HG03378 (cell line): Measurements from ENCODE around the gene PADI2.

Experiments
- ATAC-seq: cut with Tn5 transposase; IDR thresholded peaks from one replicate; pipeline ENCODE4 v1.9.1; 2021; ENCODE audit warnings: mild to moderate bottlenecking, moderate library complexity; ENCODE audit not compliant: unreplicated experiment

Gene PADI2

DNA sequence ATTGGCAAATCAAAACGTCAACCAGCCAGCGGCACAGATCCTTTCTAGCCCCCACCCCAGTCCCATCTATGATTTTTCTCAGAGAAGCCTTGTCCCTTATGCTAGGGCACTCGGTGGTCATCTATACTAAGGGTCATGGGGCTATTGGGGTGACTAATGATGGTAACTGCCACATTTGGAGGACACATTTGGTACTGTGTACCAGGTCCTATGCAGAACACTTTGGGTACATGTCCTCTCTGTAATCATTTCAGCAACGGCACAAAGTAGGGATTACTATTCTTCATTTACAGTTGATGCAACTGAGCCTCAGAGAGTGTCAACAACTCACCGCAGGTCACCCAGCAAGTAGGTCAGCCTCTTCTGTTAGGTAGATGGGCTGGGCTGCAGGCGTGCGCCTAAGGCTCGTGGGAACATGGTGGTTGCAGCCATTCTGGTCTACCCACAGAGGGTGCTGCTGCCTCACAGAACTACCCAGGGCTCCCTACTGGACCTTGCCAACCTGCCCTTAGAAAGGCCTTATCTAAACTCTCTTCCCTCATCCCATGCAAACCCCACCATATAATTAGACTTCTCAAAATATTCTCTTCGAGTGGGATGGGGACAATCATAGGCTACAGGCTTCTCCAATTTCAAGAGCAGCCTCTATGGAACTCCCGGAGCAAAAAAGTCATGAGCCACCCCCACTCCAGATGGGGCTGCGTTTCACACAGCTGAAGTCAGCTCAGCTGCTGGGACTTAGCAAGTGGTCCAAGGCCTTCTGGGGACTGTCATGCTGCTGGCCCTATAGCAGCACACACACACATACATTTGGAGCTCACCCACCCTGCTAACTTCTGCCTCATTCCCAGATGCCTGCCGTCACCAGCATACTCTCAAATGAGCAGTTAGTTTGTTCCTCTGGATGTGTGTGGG lies 59.6 kb downstream of the PADI2 start:
- ATAC-seq: no peak

DNA sequence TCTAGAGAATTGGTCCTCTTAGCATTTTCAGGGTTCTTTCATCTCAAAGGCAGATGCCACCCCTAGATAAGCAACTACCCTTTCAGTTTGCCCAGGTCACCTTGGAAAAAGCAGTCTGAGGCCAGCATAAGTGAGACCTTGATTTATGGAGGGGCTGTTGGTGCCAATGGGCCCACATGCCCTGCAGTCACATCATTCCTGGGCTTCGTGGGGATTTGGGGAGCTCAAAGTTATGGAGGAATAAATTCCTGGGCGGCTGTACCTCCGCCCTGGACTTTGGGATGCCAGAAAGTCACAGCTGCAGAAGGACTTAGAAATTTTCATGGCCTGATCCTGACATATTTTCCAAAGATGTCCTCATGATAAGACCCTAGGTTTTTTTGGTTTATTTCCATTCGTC lies 62.7 kb downstream of the PADI2 start:
- ATAC-seq: no peak

DNA sequence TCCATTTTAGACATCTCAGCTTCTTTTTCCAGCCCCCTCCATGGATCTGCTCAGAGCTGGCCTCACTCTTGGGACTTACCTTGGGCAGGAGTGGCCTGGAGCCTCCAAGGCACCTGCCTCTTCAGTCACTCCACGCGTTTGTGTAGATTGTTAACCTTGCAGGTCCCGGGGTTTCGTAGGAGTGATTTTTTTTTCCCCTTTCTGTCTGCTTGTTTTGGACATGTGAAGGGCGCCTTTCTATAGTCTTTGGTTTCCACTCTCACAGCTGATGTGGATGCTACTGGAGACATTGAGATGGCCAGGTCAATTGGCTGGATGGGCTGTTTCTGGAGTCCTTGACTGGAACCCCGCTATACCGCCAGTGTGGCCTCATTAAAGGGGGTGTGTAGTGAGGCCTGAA lies 63.5 kb downstream of the PADI2 start:
- ATAC-seq: no peak

DNA sequence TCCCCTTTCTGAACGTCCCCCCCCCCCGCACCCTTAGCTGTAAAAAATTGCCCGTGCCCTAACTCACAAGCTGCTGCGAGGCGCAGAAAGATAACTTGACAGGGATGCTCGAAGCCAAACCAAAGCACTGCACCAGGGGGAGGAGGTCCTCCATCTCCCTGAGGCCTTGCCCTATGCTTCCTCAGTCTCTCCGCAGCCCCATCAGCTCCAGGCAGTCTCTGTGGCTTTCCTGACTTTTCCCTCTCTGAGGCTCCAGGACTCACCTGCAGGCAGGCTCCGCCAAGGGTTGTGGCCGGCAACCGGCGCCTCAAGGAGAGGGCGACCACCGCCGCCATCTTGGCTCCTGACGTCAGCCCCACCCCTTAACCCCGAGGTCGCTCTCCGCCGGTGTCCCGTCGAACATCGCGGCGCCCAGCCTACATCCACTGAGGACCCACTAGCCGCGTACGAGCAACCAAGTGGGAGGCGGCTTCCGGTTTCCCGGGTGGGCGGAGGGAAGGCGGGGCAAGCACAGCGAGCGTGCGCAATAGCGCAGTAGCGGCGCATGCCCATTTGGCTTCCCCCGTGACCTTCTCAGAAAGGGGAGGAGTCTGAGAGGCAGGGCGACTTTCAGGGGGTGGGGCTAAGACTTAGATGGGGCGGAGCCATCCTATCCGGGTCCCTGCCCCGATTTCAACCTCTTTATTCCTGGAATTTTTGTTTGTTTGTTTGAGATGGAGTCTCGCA lies 65.4 kb downstream of the PADI2 start, which contains the start of gene SDHB:
SDHB (minus strand) TSS at position 348 of the 726 bp plus-strand sequence; CDS start at position 335, 13 bp downstream.
- peak; percentile 84 for ATAC-seq

DNA sequence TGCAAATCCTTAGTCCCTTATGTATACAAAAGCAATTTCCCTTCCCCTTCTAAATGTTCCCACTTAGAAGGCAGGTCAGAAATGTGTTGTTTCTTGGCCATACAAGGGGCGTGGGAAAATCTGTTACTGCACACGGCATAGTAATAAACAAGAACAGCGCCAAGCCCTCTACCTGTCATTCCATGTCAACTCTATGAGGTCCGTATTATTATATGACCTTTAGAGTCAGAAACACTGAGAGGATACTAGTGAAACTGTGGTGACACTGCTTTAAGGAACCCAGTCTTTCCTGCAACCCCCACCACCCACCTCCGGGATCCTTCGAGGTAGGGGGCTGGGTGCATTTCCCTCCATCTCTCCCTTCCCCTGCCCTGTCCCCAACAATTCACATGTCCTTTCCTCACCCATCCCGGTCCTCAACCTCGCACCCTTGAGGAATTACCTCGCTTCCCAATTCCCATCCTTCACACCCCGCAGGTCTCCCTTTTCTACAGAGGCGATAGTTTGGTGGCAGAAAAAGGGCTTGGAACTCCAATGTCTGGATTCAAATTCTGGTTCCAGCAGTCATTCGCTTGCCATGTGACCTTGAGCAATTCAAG lies 66.1 kb downstream of the PADI2 start:
- no peak for ATAC-seq

DNA sequence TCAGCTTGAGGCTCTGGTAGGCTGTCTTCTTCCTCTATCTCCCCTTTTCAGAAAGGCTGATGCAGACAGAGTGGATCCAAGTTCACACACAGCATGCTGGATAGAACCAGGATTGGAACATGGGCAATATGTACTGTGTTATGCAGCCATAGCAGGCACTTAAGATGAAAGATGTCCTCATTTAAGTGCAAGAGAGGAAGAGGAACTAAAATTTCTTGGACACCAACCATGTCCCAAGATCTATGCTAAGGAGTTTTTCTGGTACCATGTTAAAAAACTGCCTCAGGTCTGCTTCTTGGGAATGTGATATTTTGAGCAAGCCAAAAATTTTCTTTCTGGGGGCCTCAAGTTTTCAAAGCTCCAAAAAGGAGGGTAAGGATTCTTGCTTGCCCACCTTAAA lies 66.6 kb downstream of the PADI2 start:
- no peak for ATAC-seq

DNA sequence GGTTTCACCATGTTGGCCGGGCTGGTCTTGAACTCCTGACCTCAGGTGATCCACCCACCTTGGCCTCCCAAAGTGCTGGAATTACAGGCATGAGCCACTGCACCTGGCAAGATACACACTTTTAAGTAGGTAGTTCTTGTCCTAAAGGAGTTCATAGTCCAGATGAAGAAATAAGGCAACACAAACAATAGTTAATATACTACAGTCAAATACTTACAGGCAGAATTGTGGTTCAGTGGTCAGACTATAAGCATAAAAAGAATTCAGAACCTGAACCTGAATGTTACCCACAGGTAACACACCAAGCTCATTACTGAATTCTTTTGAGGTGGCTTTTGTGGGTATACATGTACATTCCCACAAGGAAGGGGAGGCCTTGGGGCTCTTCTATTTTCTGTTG lies 67.2 kb downstream of the PADI2 start:
- no peak for ATAC-seq

DNA sequence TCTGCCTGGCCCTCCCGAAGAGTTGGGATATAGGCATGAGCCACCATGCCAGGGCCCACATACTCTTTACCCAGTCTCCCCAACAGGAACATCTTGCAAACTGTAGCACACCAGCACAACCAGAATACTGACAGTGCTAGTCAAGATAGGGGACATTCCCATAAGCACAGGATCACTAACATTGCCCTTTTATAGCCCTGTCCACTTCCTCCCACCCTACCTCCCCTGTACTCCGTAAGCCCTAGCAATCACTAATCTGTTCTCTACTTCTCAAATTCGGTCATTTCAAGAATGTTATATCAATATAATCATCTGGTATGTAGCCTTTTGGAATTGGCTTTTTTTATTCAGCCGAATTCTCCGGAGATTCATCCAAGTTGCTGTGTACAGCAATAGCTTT lies 71.3 kb downstream of the PADI2 start:
- ATAC-seq: no peak

DNA sequence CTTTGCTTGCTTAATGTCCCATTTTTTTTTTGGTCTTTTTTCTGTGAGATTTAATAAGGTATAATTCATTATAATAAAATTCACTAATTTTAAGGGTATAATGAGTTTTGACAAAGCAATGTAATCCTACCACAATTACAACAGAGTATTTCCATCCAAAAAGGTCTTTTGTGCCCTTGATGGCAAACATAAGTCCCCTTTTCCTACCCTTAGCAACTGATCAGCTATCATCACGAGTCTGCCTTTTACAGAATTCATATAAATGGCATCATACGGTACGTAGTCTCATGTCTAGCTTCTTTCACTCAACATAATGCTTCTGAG lies 73.0 kb downstream of the PADI2 start:
- ATAC-seq: no peak

DNA sequence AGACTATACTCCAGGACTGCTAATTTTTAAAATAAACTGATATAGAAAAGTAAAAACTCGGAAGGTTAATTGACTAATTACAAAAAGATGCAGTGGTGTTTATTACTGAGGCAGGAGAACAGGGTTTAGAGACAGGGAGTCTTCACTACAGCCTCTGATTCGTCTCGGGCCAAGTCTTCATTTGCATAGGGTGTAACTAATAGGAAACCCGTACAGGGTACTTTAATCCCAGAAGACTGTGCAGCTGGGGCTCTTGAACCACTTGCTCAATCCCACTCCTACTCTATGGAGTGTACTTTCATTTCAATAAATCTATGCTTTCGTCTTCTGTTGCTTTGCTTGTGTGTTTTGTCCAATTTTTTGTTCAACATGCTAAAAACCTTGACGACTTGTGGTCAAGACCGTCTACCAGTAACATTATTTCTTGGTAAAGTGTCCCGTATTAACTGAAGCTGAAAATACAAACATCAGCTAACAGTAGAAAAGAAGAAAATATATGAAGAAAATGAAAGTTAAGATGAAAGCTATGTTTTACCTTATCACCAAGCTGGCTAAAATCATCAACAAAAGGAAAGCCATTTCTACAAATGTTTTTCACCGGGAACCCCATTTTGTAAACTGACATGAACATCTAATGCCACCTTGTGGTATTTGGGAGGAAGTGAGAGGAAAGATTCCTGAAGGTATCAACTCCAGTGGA lies 73.5 kb downstream of the PADI2 start:
- ATAC-seq: no peak

DNA sequence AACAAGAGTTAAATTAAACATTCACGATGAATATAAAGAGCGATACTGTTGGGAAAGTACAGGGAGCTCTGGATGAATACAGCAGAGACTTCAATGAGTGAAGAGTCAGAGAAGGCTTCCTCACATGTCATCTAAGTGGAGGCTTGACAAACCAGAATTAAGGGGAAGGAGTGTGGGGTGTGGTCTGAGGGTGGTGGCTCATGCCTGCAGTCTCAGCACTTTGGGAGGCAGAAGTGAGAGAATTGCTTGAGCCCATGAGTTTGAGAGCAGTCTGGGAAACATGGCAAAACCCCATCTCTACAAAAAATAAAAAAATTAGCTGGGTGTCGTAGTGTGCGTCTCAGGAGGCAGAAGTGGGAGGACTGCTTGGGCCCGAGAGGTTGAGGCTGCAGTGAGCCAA lies 74.1 kb downstream of the PADI2 start:
- ATAC-seq: no peak

DNA sequence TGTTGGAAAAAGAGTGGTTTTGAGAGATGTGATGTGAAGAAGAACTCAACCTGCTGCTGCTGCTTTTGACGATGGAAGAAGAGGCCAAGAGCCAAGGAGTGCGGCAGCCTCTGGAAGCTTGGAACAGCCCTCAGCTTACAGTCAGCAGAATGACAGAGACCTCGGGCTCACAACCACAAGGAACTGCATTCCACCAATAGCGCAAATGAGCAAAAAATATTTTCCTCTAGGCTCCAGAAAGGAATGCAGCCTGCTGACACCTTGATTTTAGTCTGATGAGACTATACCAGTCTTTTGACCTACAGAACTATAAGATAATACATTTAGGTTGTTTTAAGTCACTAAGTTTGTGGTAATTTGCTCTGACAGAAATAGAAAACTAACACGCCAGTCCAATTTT lies 75.6 kb downstream of the PADI2 start:
- ATAC-seq: no peak

DNA sequence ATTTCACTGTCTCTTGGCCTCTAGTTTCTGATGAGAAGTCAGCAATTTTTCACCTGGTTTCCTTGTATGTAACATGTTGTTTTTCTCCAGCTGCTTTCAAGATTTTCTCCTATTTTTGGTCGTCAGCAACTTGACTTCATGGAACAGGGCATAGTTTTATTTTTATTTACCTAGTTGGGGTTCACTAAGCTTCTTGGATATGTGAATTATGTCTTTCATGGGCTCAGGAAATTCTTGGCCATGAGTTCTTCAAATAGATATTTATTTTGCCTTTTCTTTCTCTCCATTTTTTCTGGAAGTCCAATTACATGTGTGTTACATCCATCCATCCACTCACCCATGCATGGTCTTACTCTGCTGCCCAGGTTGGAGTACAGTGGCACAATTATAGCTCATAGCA lies 79.1 kb downstream of the PADI2 start:
- ATAC-seq: no peak

DNA sequence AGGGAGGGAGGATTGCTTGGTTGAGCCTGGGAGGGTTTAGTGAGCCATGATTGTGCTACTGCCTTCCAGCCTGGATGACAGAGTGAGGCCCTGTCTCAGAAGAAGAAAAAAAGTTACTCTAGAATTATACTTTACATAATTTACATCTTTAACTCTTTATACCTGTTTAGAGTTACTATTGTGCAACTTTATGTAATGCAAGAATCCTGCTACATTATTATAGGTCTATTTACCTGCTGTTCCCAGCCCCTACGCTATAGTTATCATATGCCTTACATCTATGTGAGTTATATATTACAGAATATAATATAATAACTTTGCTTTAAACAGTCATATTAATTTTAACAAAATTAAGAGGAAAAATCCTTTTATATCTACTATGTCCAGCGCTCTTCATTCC lies 79.7 kb downstream of the PADI2 start:
- no peak for ATAC-seq

DNA sequence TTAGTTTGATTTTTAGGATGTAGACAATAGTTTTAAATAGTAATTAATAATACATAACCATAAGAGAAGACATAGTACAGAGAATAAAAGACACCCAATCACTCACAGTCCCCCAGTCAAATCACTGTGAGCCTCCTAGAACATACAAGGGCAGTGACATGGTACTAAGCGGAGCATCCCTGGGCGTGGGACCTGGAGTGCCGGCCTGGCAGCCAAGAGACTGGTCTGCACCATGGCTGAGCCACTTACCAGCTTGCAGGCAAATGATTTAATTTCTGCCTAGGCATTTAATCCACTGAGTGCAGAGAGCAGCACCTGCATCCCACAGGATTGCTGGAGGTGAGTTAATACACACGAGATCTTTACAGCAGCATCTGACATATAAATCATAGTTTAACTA lies 85.8 kb downstream of the PADI2 start:
- ATAC-seq: no peak

DNA sequence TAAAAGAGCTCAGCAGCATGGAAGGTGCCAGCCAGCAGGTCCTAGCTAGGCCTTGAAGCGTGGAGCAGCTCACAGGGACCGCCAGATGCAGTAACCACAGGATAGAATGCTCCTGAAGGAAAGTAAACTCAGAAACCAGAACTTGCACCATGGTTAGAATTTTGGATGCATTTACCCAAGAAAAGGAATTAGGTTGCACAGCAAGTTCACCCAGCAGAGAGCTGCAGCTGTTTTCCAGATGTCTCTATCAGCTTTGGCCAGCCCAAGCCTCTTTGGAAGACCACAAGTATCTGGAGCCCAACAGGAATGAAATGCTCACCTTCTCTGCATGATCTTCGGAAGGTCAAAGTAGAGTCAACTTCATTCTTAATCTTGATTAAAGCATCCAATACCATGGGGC lies 86.5 kb downstream of the PADI2 start:
- no peak for ATAC-seq

DNA sequence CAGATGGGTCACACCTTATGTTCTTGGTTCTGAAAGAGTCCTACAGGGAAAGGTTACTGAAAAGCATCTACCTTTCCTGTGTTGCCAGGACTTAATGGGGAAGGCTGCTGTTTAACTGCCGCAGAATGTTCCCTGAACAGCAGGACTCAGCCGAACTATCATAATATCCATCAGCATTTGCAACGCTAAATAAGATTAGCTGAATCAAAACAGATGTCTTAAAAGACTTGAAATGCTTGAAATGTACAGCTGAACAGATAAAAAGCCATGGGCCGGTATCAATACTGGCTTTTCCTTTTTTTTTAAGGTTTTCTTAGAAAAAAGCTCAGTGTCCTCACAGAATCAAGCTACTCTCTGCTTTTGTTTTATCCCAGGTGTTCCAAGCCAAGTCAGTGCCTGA lies 87.8 kb downstream of the PADI2 start:
- no peak for ATAC-seq

DNA sequence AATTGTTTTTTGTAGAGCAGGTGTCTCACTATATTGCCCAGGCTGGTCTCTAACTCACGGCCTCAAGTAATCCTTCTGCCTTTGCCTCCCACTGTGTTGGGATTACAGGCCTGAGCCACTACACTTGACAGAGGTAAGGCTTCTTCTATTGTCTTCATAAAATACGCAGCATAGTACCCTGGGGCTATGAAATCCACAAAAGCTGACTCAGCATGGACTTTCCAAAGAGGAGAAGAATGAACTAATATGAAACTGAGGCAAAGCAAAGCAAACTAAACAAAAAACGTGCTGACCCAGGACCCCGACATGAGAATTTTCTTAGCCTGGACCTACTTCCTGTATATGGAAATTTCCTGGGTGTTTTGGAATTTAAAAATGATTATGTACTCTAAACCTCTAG lies 89.0 kb downstream of the PADI2 start:
- ATAC-seq: no peak

DNA sequence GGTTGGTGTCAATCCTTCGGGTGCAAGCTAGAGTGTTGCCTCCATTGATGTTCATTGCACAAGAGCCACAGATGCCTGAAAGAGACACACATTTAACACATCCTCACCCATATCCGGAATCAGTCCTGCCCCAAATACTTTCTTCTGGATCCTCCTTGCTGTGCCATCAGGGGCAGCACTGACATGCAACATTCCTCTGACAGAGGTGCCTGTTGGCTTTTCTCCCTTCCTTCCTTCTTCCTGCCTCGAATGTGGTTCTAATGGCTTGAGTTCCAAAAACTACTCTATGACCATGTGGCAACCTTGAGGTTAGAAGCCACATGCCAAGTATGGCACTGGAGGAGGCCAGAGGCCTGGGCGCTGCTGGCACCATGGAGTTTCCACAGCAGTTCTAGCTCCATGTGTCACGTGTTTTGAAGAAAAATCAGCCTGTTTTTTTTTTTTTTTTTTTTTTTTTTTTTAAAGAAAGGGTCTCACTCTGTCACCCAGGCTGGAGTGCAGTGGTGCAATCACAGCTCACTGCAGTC lies 90.5 kb downstream of the PADI2 start:
- no peak for ATAC-seq

DNA sequence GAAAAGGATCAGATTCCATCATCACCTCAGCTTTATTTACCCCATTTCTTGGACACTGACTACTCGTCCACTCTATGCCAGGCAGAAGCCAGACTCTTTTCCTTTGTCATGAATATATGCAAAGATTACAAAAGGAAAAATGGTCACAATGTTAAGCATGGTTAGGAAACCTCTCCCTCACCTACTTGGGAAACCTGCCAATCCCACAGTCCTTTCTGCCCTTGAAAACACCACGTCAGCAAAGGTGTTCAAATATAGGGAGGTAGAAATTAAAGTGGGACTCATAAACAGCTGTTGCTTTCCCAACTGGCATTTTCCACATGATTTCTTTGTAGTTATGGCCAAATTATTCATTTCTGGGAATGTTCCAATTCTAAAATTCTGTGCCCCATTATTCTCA lies 91.4 kb downstream of the PADI2 start:
- ATAC-seq: no peak

DNA sequence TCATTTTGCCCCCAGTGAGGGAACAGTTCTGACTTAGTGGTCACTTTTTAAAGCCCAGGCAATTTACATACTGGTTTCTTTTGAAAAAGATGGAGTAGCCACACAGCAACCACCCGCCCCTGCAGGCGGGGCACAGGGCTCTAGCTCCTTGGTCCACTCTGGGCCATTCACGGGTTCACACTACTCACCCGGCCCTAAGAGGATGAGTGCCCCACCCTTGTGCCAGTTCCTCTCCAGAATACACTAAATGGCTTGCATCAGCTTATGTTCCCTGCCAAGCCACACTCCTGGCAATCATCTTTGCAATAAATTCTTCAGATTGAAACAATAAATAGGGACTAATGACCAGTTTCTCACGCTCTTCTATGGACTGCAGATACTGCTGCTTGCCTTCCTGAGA lies 91.8 kb downstream of the PADI2 start:
- ATAC-seq: no peak
